ENCODE measurements around the gene TIMM44. TPM values are rescaled to one million over a fixed set of nuclear protein-coding genes. Genes with fewer than 3 reads are reported as not detected.
"Not testable (repeated sequence)": the region's sequence is repeated elsewhere in the genome, so short reads cannot be mapped to it uniquely, and the experiment has no call there.

TIMM44 gene
- total RNA-seq, 1 donor from 2014 or later, result 151 TPM

DNA sequence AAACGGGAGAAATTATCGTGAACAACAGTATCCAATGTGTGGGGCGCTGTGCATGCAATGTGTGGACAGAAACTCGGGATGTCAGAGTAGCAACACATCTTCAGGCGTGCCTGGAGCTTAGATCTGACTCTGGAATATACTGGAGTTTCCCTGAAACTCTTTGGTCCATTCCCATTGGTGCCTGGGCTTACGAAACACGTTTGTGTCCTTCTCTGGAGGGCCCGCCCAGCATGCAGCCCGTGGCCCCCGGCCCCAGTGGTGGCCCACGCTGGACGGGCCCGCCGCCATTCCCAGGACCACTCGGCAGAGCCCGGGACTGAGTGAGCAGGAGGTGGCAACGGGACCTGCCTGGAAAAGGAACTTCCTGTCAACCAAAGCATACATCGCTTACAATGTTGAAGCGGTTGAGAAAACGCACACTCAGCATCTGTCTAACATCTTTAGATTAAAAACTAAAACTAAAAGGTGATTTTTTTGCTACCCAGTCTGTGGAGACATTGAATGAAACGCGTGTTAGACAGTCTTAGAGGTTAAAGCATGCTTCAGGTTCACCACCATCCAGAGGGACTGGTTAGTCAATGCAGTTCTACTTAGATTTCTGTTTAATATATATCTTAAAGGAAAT, 19.3 kb upstream of the TIMM44 start:
- intact Hi-C loops (cut with DNase I), result no loop called here

DNA sequence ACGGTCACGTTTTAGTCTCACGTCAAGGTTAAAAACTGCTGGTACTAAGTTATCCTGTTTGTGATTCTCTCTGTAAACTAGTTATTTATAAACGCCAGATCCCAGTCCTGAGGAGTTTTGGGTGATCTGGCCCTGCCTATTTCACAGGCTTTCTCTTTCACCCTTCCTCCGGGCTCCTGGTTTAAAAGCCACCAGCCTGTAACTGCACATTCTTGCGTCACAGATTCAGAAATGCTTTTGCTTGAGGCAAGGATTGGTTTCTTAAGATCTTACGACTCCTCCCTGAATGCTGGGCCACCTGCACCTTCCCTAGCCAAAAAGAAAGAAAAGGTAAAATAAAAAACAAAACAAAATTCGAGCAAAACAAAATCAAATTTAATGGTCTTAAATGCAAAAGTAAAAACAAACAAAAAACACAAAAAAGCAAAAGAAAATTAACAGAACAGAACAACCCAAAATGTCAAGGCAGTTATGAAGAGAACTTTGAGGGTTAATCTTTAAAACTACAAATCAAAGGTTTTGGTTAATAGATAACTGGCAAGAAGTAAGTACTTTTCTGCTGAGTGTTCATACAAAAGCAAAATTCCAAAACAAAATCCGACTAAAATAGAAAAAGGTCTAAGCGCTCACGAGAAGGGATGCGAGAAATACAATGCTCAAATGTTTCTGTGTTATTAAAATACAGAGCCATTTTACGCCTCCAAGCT, 18.6 kb upstream of the TIMM44 start:
- DNase-seq (ENCODE audit: low spot score in 2 of 2), result no peak
- Histone ChIP-seq H3K27ac (no peak overlapping the region), H3K36me3 (peaks cover 40 to 66% of the 10 kb centered on the region in 2 donors), H3K9me3 (no peaks in the 10 kb centered on the region), H3K27me3 (no peaks in the 10 kb centered on the region), H3K4me3 (no peak overlapping the region), H3K4me1 (no peaks in the 10 kb centered on the region)
- intact Hi-C loops (cut with DNase I), result no loop called here
- TF ChIP-seq, protein P1, sequence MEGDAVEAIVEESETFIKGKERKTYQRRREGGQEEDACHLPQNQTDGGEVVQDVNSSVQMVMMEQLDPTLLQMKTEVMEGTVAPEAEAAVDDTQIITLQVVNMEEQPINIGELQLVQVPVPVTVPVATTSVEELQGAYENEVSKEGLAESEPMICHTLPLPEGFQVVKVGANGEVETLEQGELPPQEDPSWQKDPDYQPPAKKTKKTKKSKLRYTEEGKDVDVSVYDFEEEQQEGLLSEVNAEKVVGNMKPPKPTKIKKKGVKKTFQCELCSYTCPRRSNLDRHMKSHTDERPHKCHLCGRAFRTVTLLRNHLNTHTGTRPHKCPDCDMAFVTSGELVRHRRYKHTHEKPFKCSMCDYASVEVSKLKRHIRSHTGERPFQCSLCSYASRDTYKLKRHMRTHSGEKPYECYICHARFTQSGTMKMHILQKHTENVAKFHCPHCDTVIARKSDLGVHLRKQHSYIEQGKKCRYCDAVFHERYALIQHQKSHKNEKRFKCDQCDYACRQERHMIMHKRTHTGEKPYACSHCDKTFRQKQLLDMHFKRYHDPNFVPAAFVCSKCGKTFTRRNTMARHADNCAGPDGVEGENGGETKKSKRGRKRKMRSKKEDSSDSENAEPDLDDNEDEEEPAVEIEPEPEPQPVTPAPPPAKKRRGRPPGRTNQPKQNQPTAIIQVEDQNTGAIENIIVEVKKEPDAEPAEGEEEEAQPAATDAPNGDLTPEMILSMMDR (IDR thresholded peaks at IDR 0.05), result no peak

More for the DNA sequence above, 19.3 kb upstream of the TIMM44 start:
- no peaks in the 10 kb centered on the region for H3K27me3 ChIP-seq
- peaks cover 47 to 73% of the 10 kb centered on the region in 2 donors for H3K36me3 ChIP-seq
- H3K4me3 ChIP-seq, result no peak overlapping the region
- no peak for DNase-seq (ENCODE audit: low spot score in 2 of 2)
- TF ChIP-seq, protein P1 (IDR thresholded peaks at IDR 0.05), result no peak
- no peaks in the 10 kb centered on the region for H3K4me1 ChIP-seq
- no peak overlapping the region for H3K27ac ChIP-seq
- no peaks in the 10 kb centered on the region for H3K9me3 ChIP-seq

DNA sequence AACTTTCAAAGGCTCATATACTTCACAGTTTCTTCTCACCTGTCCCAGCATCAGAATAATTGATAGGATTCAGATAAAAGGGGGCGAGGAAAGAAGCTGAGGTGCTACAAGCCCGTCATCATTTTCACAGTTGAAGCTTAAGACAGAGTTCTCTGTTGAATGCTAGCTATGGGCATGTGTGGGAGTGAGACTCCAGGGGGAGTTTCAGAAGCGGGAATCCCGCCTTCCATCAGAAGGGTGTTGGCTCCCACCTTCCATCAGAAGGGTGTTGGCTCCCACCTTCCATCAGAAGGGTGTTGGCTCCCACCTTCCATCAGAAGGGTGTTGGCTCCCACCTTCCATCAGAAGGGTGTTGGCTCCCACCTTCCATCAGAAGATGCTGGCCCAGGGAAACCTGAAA, 17.6 kb upstream of the TIMM44 start:
- peaks cover 36 to 57% of the 10 kb centered on the region in 2 donors for H3K36me3 ChIP-seq
- H3K27me3 ChIP-seq; H3K4me3 ChIP-seq; H3K4me1 ChIP-seq; DNase-seq (ENCODE audit: low spot score in 2 of 2); H3K9me3 ChIP-seq; intact Hi-C loops (cut with DNase I); H3K27ac ChIP-seq: not testable (repeated sequence)

DNA sequence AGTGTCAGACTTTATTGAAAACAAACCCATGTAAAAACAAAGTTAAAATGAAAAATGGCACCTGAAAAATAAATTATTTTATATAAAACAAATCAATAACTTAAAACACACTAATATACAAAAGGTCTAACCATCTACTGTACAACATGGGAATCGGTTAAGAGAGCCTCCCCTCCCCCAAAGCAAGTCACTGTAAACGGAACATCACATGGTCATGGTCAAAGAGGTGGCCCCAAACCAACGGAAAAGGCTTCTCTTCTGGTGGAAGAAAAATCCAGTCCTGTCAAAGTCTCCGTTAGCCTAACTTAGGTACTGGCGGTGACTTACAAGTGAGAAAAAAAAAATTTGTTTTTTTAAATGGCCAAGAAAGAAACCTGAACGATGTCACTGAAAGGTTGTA, 15.7 kb upstream of the TIMM44 start:
- H3K4me3 ChIP-seq, result no peak overlapping the region
- TF ChIP-seq, protein P1 (IDR thresholded peaks at IDR 0.05), result no peak
- H3K27ac ChIP-seq, result no peak overlapping the region
- H3K9me3 ChIP-seq, result no peaks in the 10 kb centered on the region
- H3K4me1 ChIP-seq, result no peaks in the 10 kb centered on the region
- peaks cover 27 to 39% of the 10 kb centered on the region in 2 donors for H3K36me3 ChIP-seq
- intact Hi-C loops (cut with DNase I), result no loop called here
- no peak for DNase-seq (ENCODE audit: low spot score in 2 of 2)
- H3K27me3 ChIP-seq, result no peaks in the 10 kb centered on the region

DNA sequence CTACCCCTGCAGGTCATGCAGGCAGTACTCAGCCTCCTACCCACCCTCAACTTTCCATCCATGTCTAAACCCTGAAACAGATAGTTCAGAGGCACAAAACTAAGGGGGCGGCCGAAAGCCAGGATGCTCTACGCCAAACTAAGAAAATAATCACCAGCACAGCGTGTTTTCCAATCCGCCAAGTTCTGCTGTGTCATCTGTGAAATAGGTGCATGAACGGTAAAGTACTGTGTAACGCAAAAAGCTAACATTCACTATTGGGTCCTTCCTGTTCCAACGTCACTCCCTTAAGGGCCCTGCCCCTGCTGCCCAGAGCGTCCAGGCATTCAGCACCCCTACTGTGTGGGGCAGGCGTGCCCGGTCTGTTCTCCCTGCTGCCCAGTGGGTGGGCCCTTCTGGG, 12.2 kb upstream of the TIMM44 start:
- Histone ChIP-seq H3K27ac (no peak overlapping the region), H3K4me3 (no peak overlapping the region), H3K4me1 (no peaks in the 10 kb centered on the region), H3K9me3 (no peaks in the 10 kb centered on the region), H3K36me3 (peaks cover 0 to 10% of the 10 kb centered on the region in 2 donors), H3K27me3 (no peaks in the 10 kb centered on the region)
- intact Hi-C loops (cut with DNase I), result no loop called here
- TF ChIP-seq, protein P1 (IDR thresholded peaks at IDR 0.05), result no peak
- DNase-seq (ENCODE audit: low spot score in 2 of 2), result no peak

DNA sequence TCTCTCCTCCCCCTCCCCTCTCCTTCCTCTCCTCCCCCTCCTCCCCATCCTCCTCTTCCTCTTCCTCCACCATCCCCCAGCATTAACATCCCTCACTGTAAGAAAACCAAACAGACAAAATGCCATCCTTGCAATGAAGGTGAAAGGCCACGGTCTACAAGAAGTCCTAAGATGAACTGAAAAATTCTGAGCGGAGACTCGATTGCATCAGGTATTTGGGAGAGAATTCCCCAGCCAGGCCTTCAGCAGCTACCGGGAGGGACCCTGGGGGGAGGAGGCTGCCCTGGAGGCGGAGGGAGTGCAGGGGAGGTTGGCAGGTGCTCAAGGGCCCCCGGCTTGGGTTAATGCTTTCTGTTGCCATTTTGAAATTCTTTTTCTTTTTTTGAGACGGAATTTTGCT, 10.1 kb upstream of the TIMM44 start:
- Histone ChIP-seq H3K4me3 (no peak overlapping the region), H3K4me1 (no peaks in the 10 kb centered on the region), H3K9me3 (no peaks in the 10 kb centered on the region), H3K27ac (no peak overlapping the region), H3K27me3 (no peaks in the 10 kb centered on the region), H3K36me3 (no peaks in the 10 kb centered on the region)
- intact Hi-C loops (cut with DNase I), result no loop called here
- no peak for DNase-seq (ENCODE audit: low spot score in 2 of 2)
- TF ChIP-seq, protein P1 (IDR thresholded peaks at IDR 0.05), result no peak
